GM23338 (cell line): ENCODE results near the gene PRRT1. TPM values are rescaled to one million over a fixed set of nuclear protein-coding genes. Genes with fewer than 3 reads are reported as not detected.

Experiments
- ATAC-seq: fragments of 200-7000 bp; cut with Tn5 transposase; 3 replicates; pipeline ENCODE4 v1.9.1; 2020
- DNase-seq: peaks from one replicate; pipeline ENCODE4 v3.0.0-alpha.2; 2015; ENCODE audit warnings: low spot score
- H2AFZ ChIP-seq: fragments of 200-600 bp; sonication (generic); 2 replicates; pipeline ENCODE4 v1.8.0; 2016; ENCODE audit warnings: antibody characterized with exemption, mild to moderate bottlenecking, moderate library complexity
- H3F3A ChIP-seq: fragments of 200-600 bp; sonication (generic); replicated peaks from 2 replicates; pipeline ENCODE4 v1.8.0; 2017; ENCODE audit warnings: antibody characterized with exemption, mixed run types, low read depth
- H3K27ac ChIP-seq: fragments of 200-600 bp; sonication (generic); 2 replicates; pipeline ENCODE4 v1.6.1; 2016; ENCODE audit warnings: low read depth
- H3K27me3 ChIP-seq: fragments of 200-600 bp; sonication (generic); 2 replicates; pipeline ENCODE4 v1.8.0; 2016; ENCODE audit warnings: mild to moderate bottlenecking, mixed run types, moderate library complexity; ENCODE audit not compliant: insufficient read depth
- H3K36me3 ChIP-seq: fragments of 200-600 bp; sonication (generic); 2 replicates; pipeline ENCODE4 v1.8.0; 2016; ENCODE audit warnings: mild to moderate bottlenecking; ENCODE audit not compliant: insufficient read depth
- H3K4me1 ChIP-seq: fragments of 200-600 bp; sonication (generic); 2 replicates; pipeline ENCODE4 v1.8.0; 2016; ENCODE audit warnings: mild to moderate bottlenecking, moderate library complexity; ENCODE audit not compliant: insufficient read depth
- H3K4me2 ChIP-seq: fragments of 200-600 bp; sonication (generic); 2 replicates; pipeline ENCODE4 v1.7.1; 2017; ENCODE audit warnings: mixed run types
- H3K4me3 ChIP-seq: fragments of 200-600 bp; sonication (generic); 2 replicates; pipeline ENCODE4 v1.6.1; 2016; ENCODE audit warnings: mixed run types
- H3K79me2 ChIP-seq: fragments of 200-600 bp; sonication (generic); replicated peaks from 2 replicates; pipeline ENCODE4 v1.8.0; 2017; ENCODE audit warnings: mild to moderate bottlenecking; ENCODE audit not compliant: insufficient read depth
- H3K9me2 ChIP-seq: fragments of 200-600 bp; sonication (generic); 2 replicates; pipeline ENCODE4 v1.8.0; 2017; ENCODE audit not compliant: insufficient read depth
- H4K20me1 ChIP-seq: fragments of 200-600 bp; sonication (generic); replicated peaks from 2 replicates; pipeline ENCODE4 v1.8.0; 2017; ENCODE audit warnings: mild to moderate bottlenecking; ENCODE audit not compliant: insufficient read depth
- H3K27ac Mint-ChIP-seq: 2 replicates; pipeline ENCODE4 v1.8.0; 2020; ENCODE audit warnings: inconsistent platforms, mild to moderate bottlenecking, moderate library complexity, mixed read lengths
- H3K27me3 Mint-ChIP-seq: 3 replicates; pipeline ENCODE4 v1.8.0; 2022; ENCODE audit warnings: low read depth, mild to moderate bottlenecking, moderate library complexity, mixed read lengths, inconsistent platforms; ENCODE audit not compliant: insufficient read depth, poor library complexity
- H3K36me3 Mint-ChIP-seq: 3 replicates; pipeline ENCODE4 v1.8.0; 2021; ENCODE audit warnings: low read depth, mild to moderate bottlenecking, inconsistent platforms, moderate library complexity, mixed read lengths
- H3K4me1 Mint-ChIP-seq: 3 replicates; pipeline ENCODE4 v1.8.0; 2020; ENCODE audit warnings: mild to moderate bottlenecking, inconsistent platforms, mixed read lengths
- H3K4me3 Mint-ChIP-seq: 3 replicates; pipeline ENCODE4 v1.8.0; 2021; ENCODE audit warnings: moderate library complexity, mild to moderate bottlenecking, inconsistent platforms, mixed read lengths
- H3K9me3 Mint-ChIP-seq: 3 replicates; pipeline ENCODE4 v1.8.0; 2020; ENCODE audit warnings: moderate library complexity, mild to moderate bottlenecking, inconsistent platforms, mixed read lengths
- CREB1 ChIP-seq: fragments of 250-450 bp; sonication (Bioruptor Pico); IDR thresholded peaks from 2 replicates; pipeline ENCODE4 v1.5.0; 2020; ENCODE audit warnings: low read depth, mild to moderate bottlenecking, moderate library complexity
- CTCF ChIP-seq, 2 experiments: fragments of 200-600 bp in 1 of 2; sonication (generic) in 1 of 2; conservative IDR thresholded peaks; 2 replicates each; pipeline versions ENCODE4 v1.5.1 to v1.6.1; 2016 to 2017; ENCODE audit warnings: antibody characterized with exemption in 2 of 2, low read depth in 2 of 2, mild to moderate bottlenecking in 2 of 2, moderate library complexity in 1 of 2
- ETS1 ChIP-seq: IDR thresholded peaks from 2 replicates; pipeline ENCODE4 v1.6.1; 2016; ENCODE audit warnings: antibody characterized with exemption
- EZH2 ChIP-seq: fragments of 200-600 bp; sonication (generic); IDR thresholded peaks from one replicate; pipeline ENCODE4 v1.8.0; 2017; ENCODE audit warnings: antibody characterized with exemption, mild to moderate bottlenecking, low read depth; ENCODE audit not compliant: unreplicated experiment
- EZH2phosphoT487 ChIP-seq: fragments of 200-600 bp; sonication (generic); IDR thresholded peaks from one replicate; pipeline ENCODE4 v1.8.1; 2018; ENCODE audit warnings: antibody characterized with exemption; ENCODE audit not compliant: unreplicated experiment
- NANOG ChIP-seq: IDR thresholded peaks from 2 replicates; pipeline ENCODE4 v1.6.1; 2016; ENCODE audit warnings: antibody characterized with exemption, borderline replicate concordance
- POLR2AphosphoS5 ChIP-seq: IDR thresholded peaks from 2 replicates; pipeline ENCODE4 v1.6.1; 2016; ENCODE audit warnings: antibody characterized with exemption, low read depth
- STAT1 ChIP-seq: IDR thresholded peaks from one replicate; pipeline ENCODE4 v1.6.1; 2016; ENCODE audit warnings: antibody characterized with exemption; ENCODE audit not compliant: unreplicated experiment
- ZNF114 ChIP-seq: fragments of 250-450 bp; sonication (Bioruptor Pico); IDR thresholded peaks from 2 replicates; pipeline ENCODE4 v1.5.0; 2020; ENCODE audit warnings: mild to moderate bottlenecking, moderate library complexity
- ZNF331 ChIP-seq: fragments of 250-450 bp; sonication (Bioruptor Pico); IDR thresholded peaks from 2 replicates; pipeline ENCODE4 v1.5.0; 2020; ENCODE audit warnings: low read depth, mild to moderate bottlenecking, moderate library complexity
- polyA plus RNA-seq: library from polyadenylated mRNA; unstranded; fragments of >200 nt; fragmentation: Nextera tagmentation; extraction: Ambion mirVana; gene quantifications from 2 replicates; pipeline ENCODE4 v1.2.1, GENCODE V29; 2016
- total RNA-seq: library from RNA; depleted of rRNA; stranded (reverse); fragments of >200 nt; shearing (Covaris generic); gene quantifications from 2 replicates; pipeline ENCODE4 v1.2.3, GENCODE V29; 2014
- TF ChIP-seq, protein P1 (sequence below): IDR thresholded peaks from one replicate; pipeline ENCODE4 v1.6.1; 2018; ENCODE audit warnings: antibody characterized with exemption; ENCODE audit not compliant: unreplicated experiment

The PRRT1 gene
- total and polyA plus RNA-seq, 2 experiments from 2014 or later: 2.7 TPM; not detected in 1

- H2AFZ ChIP-seq: no peak within 1 kb of the TSS
- peaks cover 43% of the 10 kb centered on the region for H3K4me1 Mint-ChIP-seq
Observed at GRCh38 chr6:32175711-32176475, 24.2 kb upstream of the PRRT1 start, which contains the start of gene AGPAT1. Gene AGPAT1, minus strand, starts transcription at chr6:32176084. Its CDS starts 4,588 bp downstream, at chr6:32171496.

DNA sequence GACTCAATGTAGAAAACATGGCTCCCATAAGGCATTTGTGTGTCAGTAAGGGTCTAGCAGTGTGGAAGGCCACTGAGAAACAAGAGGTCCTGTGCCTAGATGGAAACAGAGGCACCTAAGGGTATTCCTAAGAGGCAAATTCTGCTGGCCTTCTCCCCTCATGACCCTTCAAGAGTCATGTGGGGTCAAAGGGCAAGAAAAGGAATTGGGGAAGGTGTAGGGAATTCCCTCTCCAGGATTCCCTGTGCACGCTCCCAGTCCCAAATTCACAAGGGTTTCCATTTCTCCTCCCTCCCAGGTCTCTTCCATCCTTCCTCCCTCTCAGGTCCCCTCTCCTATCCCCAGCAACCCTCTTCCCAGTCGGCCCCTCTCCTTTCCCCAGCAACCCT lies 23.6 kb upstream of the PRRT1 start:
- H3K4me3 ChIP-seq: peak overlapping the region; percentile 79
- Mint-ChIP-seq H3K4me1 (peaks cover 43% of the 10 kb centered on the region), H3K9me3 (no peaks in the 10 kb centered on the region), H3K36me3 (peaks cover 31% of the 10 kb centered on the region), H3K27me3 (peaks cover 22% of the 10 kb centered on the region), H3K27ac (peak overlapping the region; percentile 56; the same call in 1 of the 2 replicates), H3K4me3 (peak overlapping the region; percentile 79)
- no peaks in the 10 kb centered on the region for H3K9me2 ChIP-seq
- H3K27ac ChIP-seq: 0 out of 2 replicates have a peak overlapping the region, but pooled peaks have one; percentile 45
- 0 out of 2 replicates have a peak, but pooled peaks cover 7% of the 10 kb centered on the region for H3F3A ChIP-seq
- H3K4me1 ChIP-seq: peaks cover 22% of the 10 kb centered on the region
- peaks cover 14% of the 10 kb centered on the region; the same call in 1 of the 2 replicates for H4K20me1 ChIP-seq
- H3K27me3 ChIP-seq: no peaks in the 10 kb centered on the region
- peak overlapping the region; percentile 85 for H3K4me2 ChIP-seq
- peak; percentile 30 for DNase-seq
- peaks cover 54% of the 10 kb centered on the region for H3K79me2 ChIP-seq
- no peak for ATAC-seq
- H2AFZ ChIP-seq: no peak overlapping the region
- no peaks in the 10 kb centered on the region for H3K36me3 ChIP-seq
- TF ChIP-seq ZNF114 (CRISPR knock-in tag): no peak
- TF ChIP-seq, protein P1, sequence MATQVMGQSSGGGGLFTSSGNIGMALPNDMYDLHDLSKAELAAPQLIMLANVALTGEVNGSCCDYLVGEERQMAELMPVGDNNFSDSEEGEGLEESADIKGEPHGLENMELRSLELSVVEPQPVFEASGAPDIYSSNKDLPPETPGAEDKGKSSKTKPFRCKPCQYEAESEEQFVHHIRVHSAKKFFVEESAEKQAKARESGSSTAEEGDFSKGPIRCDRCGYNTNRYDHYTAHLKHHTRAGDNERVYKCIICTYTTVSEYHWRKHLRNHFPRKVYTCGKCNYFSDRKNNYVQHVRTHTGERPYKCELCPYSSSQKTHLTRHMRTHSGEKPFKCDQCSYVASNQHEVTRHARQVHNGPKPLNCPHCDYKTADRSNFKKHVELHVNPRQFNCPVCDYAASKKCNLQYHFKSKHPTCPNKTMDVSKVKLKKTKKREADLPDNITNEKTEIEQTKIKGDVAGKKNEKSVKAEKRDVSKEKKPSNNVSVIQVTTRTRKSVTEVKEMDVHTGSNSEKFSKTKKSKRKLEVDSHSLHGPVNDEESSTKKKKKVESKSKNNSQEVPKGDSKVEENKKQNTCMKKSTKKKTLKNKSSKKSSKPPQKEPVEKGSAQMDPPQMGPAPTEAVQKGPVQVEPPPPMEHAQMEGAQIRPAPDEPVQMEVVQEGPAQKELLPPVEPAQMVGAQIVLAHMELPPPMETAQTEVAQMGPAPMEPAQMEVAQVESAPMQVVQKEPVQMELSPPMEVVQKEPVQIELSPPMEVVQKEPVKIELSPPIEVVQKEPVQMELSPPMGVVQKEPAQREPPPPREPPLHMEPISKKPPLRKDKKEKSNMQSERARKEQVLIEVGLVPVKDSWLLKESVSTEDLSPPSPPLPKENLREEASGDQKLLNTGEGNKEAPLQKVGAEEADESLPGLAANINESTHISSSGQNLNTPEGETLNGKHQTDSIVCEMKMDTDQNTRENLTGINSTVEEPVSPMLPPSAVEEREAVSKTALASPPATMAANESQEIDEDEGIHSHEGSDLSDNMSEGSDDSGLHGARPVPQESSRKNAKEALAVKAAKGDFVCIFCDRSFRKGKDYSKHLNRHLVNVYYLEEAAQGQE: no peak
- TF ChIP-seq STAT1: no peak
- no peak for TF ChIP-seq ZNF331 (CRISPR knock-in tag)
- no peak for TF ChIP-seq ETS1
- no peak for TF ChIP-seq CTCF (conservative IDR thresholded peaks at IDR 0.05; ENCODE audit: low read depth in 2 of 2)
- TF ChIP-seq EZH2phosphoT487: no peak
- TF ChIP-seq EZH2: no peak

More at GRCh38 chr6:32175711-32176475, 24.2 kb upstream of the PRRT1 start, which contains the start of gene AGPAT1:
- peaks cover 10% of the 10 kb centered on the region; the same call in 1 of the 2 replicates for H4K20me1 ChIP-seq
- ATAC-seq (peak; percentile 66), DNase-seq (peak; percentile 98)
- H3K9me3 Mint-ChIP-seq: no peaks in the 10 kb centered on the region
- no peaks in the 10 kb centered on the region for H3K27me3 ChIP-seq
- H3K27ac ChIP-seq: peak within 1 kb of the TSS; percentile 93
- peaks cover 19% of the 10 kb centered on the region for H3K27me3 Mint-ChIP-seq
- H3K36me3 Mint-ChIP-seq: peaks cover 31% of the 10 kb centered on the region
- H3K4me3 ChIP-seq: peak within 1 kb of the TSS; percentile 79
- no peak for TF ChIP-seq NANOG
- TF ChIP-seq POLR2AphosphoS5: peak; percentile 75
- no peak for TF ChIP-seq EZH2
- no peak for TF ChIP-seq ZNF114 (CRISPR knock-in tag)
- no peak for TF ChIP-seq EZH2phosphoT487
- no peak for TF ChIP-seq CTCF (conservative IDR thresholded peaks at IDR 0.05; ENCODE audit: low read depth in 2 of 2)
- TF ChIP-seq CREB1 (CRISPR knock-in tag): peak; percentile 48; the same call in 1 of the 2 replicates
- TF ChIP-seq ZNF331 (CRISPR knock-in tag): no peak
- H3K9me2 ChIP-seq: no peaks in the 10 kb centered on the region
- H3F3A ChIP-seq: 0 out of 2 replicates have a peak, but pooled peaks cover 7% of the 10 kb centered on the region
- H3K4me2 ChIP-seq: peak within 1 kb of the TSS; percentile 85
- peaks cover 22% of the 10 kb centered on the region for H3K4me1 ChIP-seq
- peaks cover 2% of the 10 kb centered on the region; the same call in 1 of the 2 replicates for H3K36me3 ChIP-seq
- peak within 1 kb of the TSS; percentile 79 for H3K4me3 Mint-ChIP-seq
- peak within 1 kb of the TSS; percentile 91 for H3K27ac Mint-ChIP-seq
- H3K79me2 ChIP-seq: peaks cover 54% of the 10 kb centered on the region
